Right ventricle myocardium superior (tissue), 1 donor: ENCODE data around the gene BAZ2B. TPM values are rescaled to one million over a fixed set of nuclear protein-coding genes. Genes with fewer than 3 reads are reported as not detected.

Source experiments
- ATAC-seq: fragments of 200-7000 bp; cut with Tn5 transposase; one replicate; pipeline ENCODE4 v1.9.1; 2020; ENCODE audit warnings: mild to moderate bottlenecking; ENCODE audit not compliant: poor library complexity
- DNase-seq: peaks from one replicate; pipeline ENCODE4 v3.0.0-alpha.2; 2020
- intact Hi-C: fragments of 100-400 bp; cut with DNase I; formaldehyde crosslinking; loops from one replicate; pipeline ENCODE4 v1.11.2; 2022
- total RNA-seq: library from RNA; stranded (reverse); fragmentation: NEBNext Ultra II Directional; extraction: Animal tissue kit (Norgen Biotek cat#: 25700); gene quantifications from one replicate; pipeline ENCODE4 v1.2.1, GENCODE V29; 2021
- donor health status: DM: no; HTN: yes; CAD: no; lungs with severe emphysema.

Gene BAZ2B
- total RNA-seq, 1 donor from 2014 or later: 27.0 TPM

- no peak for DNase-seq
- ATAC-seq: no peak
- intact Hi-C loops: no loop called here
Observed at GRCh38 chr2:159591221-159591620, 25.1 kb downstream of the BAZ2B start.

- DNase-seq: no peak
- intact Hi-C loops: no loop called here
- ATAC-seq: no peak
Observed at GRCh38 chr2:159589286-159589685, 27.1 kb downstream of the BAZ2B start.

- intact Hi-C loops: no loop called here
- DNase-seq: no peak
- ATAC-seq: no peak
Observed at GRCh38 chr2:159586034-159586433, 30.3 kb downstream of the BAZ2B start.

- intact Hi-C loops: no loop called here
- ATAC-seq (no peak), DNase-seq (no peak)
Observed at GRCh38 chr2:159585622-159586021, 30.7 kb downstream of the BAZ2B start.

- intact Hi-C loops: no loop called here
- ATAC-seq (no peak), DNase-seq (no peak)
Observed at GRCh38 chr2:159584796-159585195, 31.6 kb downstream of the BAZ2B start.

- intact Hi-C loops: no loop called here
- DNase-seq (no peak), ATAC-seq (peak; percentile 61)
Observed at GRCh38 chr2:159573846-159574606, 42.3 kb downstream of the BAZ2B start.

- no peak for DNase-seq
- intact Hi-C loops: no loop called here
- ATAC-seq: no peak
Observed at GRCh38 chr2:159573294-159573693, 43.1 kb downstream of the BAZ2B start.

GRCh38 chr2:159572459-159572858, 43.9 kb downstream of the BAZ2B start:
- ATAC-seq: no peak
- no peak for DNase-seq
- intact Hi-C loops: no loop called here

GRCh38 chr2:159571540-159572260, 44.6 kb downstream of the BAZ2B start:
- intact Hi-C loops: no loop called here

GRCh38 chr2:159564081-159564480, 52.3 kb downstream of the BAZ2B start:
- intact Hi-C loops: no loop called here
- no peak for ATAC-seq

More at GRCh38 chr2:159571540-159572260, 44.6 kb downstream of the BAZ2B start:
- ATAC-seq: no peak
- DNase-seq: no peak

GRCh38 chr2:159562248-159562647, 54.1 kb downstream of the BAZ2B start:
- ATAC-seq (no peak), DNase-seq (no peak)
- intact Hi-C loops: no loop called here

More at GRCh38 chr2:159564081-159564480, 52.3 kb downstream of the BAZ2B start:
- no peak for DNase-seq

GRCh38 chr2:159561786-159562185, 54.6 kb downstream of the BAZ2B start:
- ATAC-seq: no peak
- DNase-seq: no peak
- intact Hi-C loops: no loop called here

- intact Hi-C loops: no loop called here
- no peak for DNase-seq
Observed at GRCh38 chr2:159561242-159561641, 55.1 kb downstream of the BAZ2B start.

GRCh38 chr2:159559034-159559433, 57.3 kb downstream of the BAZ2B start:
- DNase-seq (no peak), ATAC-seq (no peak)
- intact Hi-C loops: no loop called here

More at GRCh38 chr2:159561242-159561641, 55.1 kb downstream of the BAZ2B start:
- ATAC-seq: no peak

- DNase-seq: no peak
- no peak for ATAC-seq
- intact Hi-C loops: no loop called here
Observed at GRCh38 chr2:159558479-159558878, 57.9 kb downstream of the BAZ2B start.

- no peak for DNase-seq
- peak; percentile 73 for ATAC-seq
- intact Hi-C loops: no loop called here
Observed at GRCh38 chr2:159557437-159558034, 58.8 kb downstream of the BAZ2B start.

- ATAC-seq (no peak), DNase-seq (no peak)
- intact Hi-C loops: no loop called here
Observed at GRCh38 chr2:159555651-159556392, 60.5 kb downstream of the BAZ2B start.

- intact Hi-C loops: no loop called here
- DNase-seq (no peak), ATAC-seq (no peak)
Observed at GRCh38 chr2:159553727-159554126, 62.6 kb downstream of the BAZ2B start.

GRCh38 chr2:159551806-159552205, 64.5 kb downstream of the BAZ2B start:
- DNase-seq (no peak), ATAC-seq (no peak)
- intact Hi-C loops: no loop called here
